Calu3 (cell line): ENCODE results near the gene PTGES3L. TPM values are rescaled to one million over a fixed set of nuclear protein-coding genes. Genes with fewer than 3 reads are reported as not detected.
"Not testable (repeated sequence)": the region's sequence is repeated elsewhere in the genome, so short reads cannot be mapped to it uniquely, and the experiment has no call there.

Experiments used
- BruUV-seq: library from RNA; stranded (reverse); fragments of 400-500 nt; replicated peaks from 2 replicates; lab custom pipeline; 2021; lab: Mats Ljungman, UMichigan
- CTCF ChIA-PET: fragments of 300-600 bp; sonication (Branson Sonifier 250); formaldehyde crosslinking; loops from one replicate; lab custom pipeline; 2022; ENCODE audit warnings: antibody characterized with exemption; lab: Charles Lee
- DNase-seq: peaks from one replicate; pipeline ENCODE4 v3.0.0; 2022
- H3K27ac Mint-ChIP-seq: one replicate; pipeline ENCODE4 v1.8.0; 2022; ENCODE audit warnings: mixed read lengths; ENCODE audit not compliant: unreplicated experiment
- H3K27me3 Mint-ChIP-seq: one replicate; pipeline ENCODE4 v1.8.0; 2022; ENCODE audit warnings: mixed read lengths; ENCODE audit not compliant: unreplicated experiment
- H3K36me3 Mint-ChIP-seq: one replicate; pipeline ENCODE4 v1.8.0; 2022; ENCODE audit warnings: mild to moderate bottlenecking, moderate library complexity, mixed read lengths; ENCODE audit not compliant: insufficient read depth, unreplicated experiment
- H3K4me1 Mint-ChIP-seq: one replicate; pipeline ENCODE4 v1.8.0; 2022; ENCODE audit warnings: mild to moderate bottlenecking, low read depth, mixed read lengths; ENCODE audit not compliant: unreplicated experiment
- H3K4me3 Mint-ChIP-seq: one replicate; pipeline ENCODE4 v1.8.0; 2022; ENCODE audit warnings: mild to moderate bottlenecking, low read depth, moderate library complexity, mixed read lengths; ENCODE audit not compliant: unreplicated experiment
- H3K9me3 Mint-ChIP-seq: one replicate; pipeline ENCODE4 v1.8.0; 2022; ENCODE audit warnings: low read depth, mixed read lengths; ENCODE audit not compliant: unreplicated experiment
- CTCF ChIP-seq: fragments of 200-600 bp; IDR thresholded peaks from one replicate; pipeline ENCODE4 v1.8.0; 2022; ENCODE audit warnings: antibody characterized with exemption; ENCODE audit not compliant: unreplicated experiment
- intact Hi-C: fragments of 100-400 bp; cut with micrococcal nuclease; formaldehyde crosslinking; loops from one replicate; pipeline ENCODE4 v1.10.0; 2022; ENCODE audit not compliant: unreplicated experiment
- total RNA-seq: library from RNA; stranded (reverse); gene quantifications from 2 replicates; pipeline ENCODE4 v1.2.3, GENCODE V29; 2022

PTGES3L gene
- total RNA-seq, 1 experiment from 2014 or later: 2.1 TPM

- peak; percentile 71 for DNase-seq
- H3K27me3 Mint-ChIP-seq: no peaks in the 10 kb centered on the region
- intact Hi-C loops: no loop called here
- H3K4me3 Mint-ChIP-seq: peak overlapping the region; percentile 98
- peak overlapping the region; percentile 86 for H3K27ac Mint-ChIP-seq
- CTCF ChIA-PET: interaction anchor here (0.5 to 1.1 kb wide), 4 partner anchors 16 to 148 kb away, joined by 3 to 4 read pairs (median 3); partner anchors contain the start of gene RPL27
- peaks cover 33% of the 10 kb centered on the region for H3K4me1 Mint-ChIP-seq
- peak; percentile 20 for TF ChIP-seq CTCF
- H3K9me3 Mint-ChIP-seq: no peaks in the 10 kb centered on the region
- H3K36me3 Mint-ChIP-seq: peaks cover 53% of the 10 kb centered on the region
- no TSS peak for BruUV-seq
Observed at GRCh38 chr17:42980766-42981397, 1.0 kb upstream of the PTGES3L start.

DNA sequence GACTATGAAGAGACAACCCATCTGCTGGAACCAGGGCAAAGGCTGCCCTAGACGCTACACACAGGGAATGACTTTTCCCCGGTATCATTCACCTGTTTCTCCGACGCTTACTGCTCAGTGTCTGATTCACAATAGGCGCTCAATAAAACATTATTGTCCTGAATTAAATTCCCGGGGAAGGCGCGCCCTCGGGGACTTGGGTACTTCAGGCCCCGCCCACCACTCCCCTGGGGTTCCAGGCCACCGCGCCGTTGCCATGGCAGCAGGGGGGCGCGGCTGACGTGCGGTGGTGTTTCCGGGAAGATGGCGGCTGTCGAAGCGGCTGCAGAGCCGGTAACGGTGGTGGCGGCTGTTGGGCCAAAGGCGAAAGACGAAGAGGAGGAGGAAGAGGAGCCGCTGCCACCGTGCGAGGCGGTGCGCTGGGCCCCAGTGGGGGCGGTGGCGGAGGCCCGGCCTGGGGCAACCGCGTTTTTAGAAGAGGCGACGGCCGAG lies 440 bp upstream of the PTGES3L start, which contains the start of gene RUNDC1:
Gene RUNDC1, plus strand, starts transcription at position 292 of the 492 bp plus-strand sequence. Its CDS starts 12 bp downstream, at position 304.
- no TSS peak for BruUV-seq
- H3K4me3 Mint-ChIP-seq: peak within 1 kb of the TSS; percentile 98
- peaks cover 33% of the 10 kb centered on the region for H3K4me1 Mint-ChIP-seq
- intact Hi-C loops: no loop called here
- H3K36me3 Mint-ChIP-seq: peaks cover 48% of the 10 kb centered on the region
- H3K27ac Mint-ChIP-seq: peak within 1 kb of the TSS; percentile 86
- H3K9me3 Mint-ChIP-seq: no peaks in the 10 kb centered on the region
- H3K27me3 Mint-ChIP-seq: no peaks in the 10 kb centered on the region
- CTCF ChIA-PET: interaction anchor here (0.8 to 1.3 kb wide), 5 partner anchors 9 to 149 kb away, joined by 3 read pairs; partner anchors contain the start of gene RPL27
- DNase-seq: peak; percentile 99
- TF ChIP-seq CTCF: no peak

DNA sequence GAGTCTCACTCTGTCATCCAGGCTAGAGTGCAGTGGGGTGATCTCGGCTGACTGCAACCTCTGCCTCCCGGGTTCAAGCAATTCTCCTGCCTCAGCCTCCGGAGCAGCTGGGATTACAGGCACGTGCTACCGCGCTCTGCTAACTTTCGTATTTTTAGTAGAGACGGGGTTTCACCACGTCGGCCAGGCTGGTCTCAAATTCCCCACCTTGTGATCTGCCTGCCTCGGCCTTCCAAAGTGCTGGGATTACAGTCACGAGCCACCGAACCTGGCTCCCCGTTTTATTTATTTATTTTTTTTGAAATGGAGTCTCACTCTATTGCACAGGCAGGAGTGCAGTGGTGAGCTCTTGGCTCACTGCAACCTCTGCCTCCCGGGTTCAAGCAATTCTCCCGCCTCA lies 4.2 kb downstream of the PTGES3L start:
- peaks cover 12% of the 10 kb centered on the region for H3K36me3 Mint-ChIP-seq
- DNase-seq, H3K4me3 Mint-ChIP-seq, BruUV-seq, intact Hi-C loops, H3K9me3 Mint-ChIP-seq, H3K4me1 Mint-ChIP-seq, H3K27ac Mint-ChIP-seq, H3K27me3 Mint-ChIP-seq: not testable (repeated sequence)
- CTCF ChIA-PET: interaction anchor here (0.6 kb wide), 1 partner anchor 45 kb away, joined by 5 read pairs; no protein-coding TSS in a partner anchor

- Mint-ChIP-seq H3K36me3 (peaks cover 7% of the 10 kb centered on the region), H3K27me3 (no peaks in the 10 kb centered on the region), H3K4me1 (peaks cover 9% of the 10 kb centered on the region), H3K4me3 (no peak overlapping the region), H3K9me3 (no peaks in the 10 kb centered on the region), H3K27ac (no peak overlapping the region)
- no peak for DNase-seq
- CTCF ChIA-PET: interaction anchor here (0.7 kb wide), 1 partner anchor 11 kb away, joined by 7 read pairs; no protein-coding TSS in a partner anchor
- intact Hi-C loops: no loop called here
- BruUV-seq: no TSS peak
- TF ChIP-seq CTCF: no peak
Observed at GRCh38 chr17:42975265-42975664, 4.6 kb downstream of the PTGES3L start.

DNA sequence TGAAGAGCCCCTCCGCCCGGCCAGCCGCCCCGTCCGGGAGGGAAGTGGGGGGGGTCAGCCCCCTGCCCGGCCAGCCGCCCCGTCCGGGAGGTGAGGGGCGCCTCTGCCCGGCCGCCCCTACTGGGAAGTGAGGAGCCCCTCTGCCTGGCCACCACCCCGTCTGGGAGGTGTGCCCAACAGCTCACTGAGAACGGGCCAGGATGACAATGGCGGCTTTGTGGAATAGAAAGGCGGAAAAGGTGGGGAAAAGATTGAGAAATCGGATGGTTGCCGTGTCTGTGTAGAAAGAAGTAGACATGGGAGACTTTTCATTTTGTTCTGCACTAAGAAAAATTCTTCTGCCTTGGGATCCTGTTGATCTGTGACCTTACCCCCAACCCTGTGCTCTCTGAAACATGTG lies 6.6 kb downstream of the PTGES3L start:
- CTCF ChIA-PET, BruUV-seq, H3K9me3 Mint-ChIP-seq, H3K36me3 Mint-ChIP-seq, intact Hi-C loops, H3K27ac Mint-ChIP-seq, DNase-seq, H3K27me3 Mint-ChIP-seq, H3K4me1 Mint-ChIP-seq, H3K4me3 Mint-ChIP-seq: not testable (repeated sequence)
